ENCODE measurements around the gene MYL6. TPM values are rescaled to one million over a fixed set of nuclear protein-coding genes. Genes with fewer than 3 reads are reported as not detected.
A peak's percentile ranks its signal among the peaks of the same experiment; 100 is the strongest.

MYL6 gene
- total and polyA plus RNA-seq, 9 of the 15 experiments (the other 6 are each of a cell fraction or from before 2014, with no cell fraction given) = 557 to 1,664 (median 958) TPM

DNA sequence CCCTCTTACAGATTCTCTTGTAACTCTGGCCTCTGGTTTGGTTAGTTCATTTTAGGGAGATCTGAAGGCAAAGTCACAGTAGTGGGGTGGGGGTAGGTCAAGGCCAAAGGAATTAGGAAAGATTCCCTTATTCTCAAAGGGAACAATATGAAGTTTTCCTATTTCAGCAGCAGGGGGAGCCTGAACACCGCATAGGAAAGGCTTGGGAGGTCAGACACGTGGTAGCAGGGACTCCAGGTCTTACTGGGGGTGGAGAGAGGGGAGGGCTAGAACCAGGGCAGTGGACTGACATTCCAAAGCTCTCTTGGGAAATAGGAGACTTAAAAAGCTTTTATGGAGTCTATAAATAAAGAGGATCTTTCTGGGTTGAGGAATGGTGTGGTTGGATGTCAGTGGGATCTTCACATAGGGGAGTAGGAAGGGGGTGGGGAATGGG, 38.8 kb upstream of the MYL6 start (continued):
- TF ChIP-seq, protein P1, sequence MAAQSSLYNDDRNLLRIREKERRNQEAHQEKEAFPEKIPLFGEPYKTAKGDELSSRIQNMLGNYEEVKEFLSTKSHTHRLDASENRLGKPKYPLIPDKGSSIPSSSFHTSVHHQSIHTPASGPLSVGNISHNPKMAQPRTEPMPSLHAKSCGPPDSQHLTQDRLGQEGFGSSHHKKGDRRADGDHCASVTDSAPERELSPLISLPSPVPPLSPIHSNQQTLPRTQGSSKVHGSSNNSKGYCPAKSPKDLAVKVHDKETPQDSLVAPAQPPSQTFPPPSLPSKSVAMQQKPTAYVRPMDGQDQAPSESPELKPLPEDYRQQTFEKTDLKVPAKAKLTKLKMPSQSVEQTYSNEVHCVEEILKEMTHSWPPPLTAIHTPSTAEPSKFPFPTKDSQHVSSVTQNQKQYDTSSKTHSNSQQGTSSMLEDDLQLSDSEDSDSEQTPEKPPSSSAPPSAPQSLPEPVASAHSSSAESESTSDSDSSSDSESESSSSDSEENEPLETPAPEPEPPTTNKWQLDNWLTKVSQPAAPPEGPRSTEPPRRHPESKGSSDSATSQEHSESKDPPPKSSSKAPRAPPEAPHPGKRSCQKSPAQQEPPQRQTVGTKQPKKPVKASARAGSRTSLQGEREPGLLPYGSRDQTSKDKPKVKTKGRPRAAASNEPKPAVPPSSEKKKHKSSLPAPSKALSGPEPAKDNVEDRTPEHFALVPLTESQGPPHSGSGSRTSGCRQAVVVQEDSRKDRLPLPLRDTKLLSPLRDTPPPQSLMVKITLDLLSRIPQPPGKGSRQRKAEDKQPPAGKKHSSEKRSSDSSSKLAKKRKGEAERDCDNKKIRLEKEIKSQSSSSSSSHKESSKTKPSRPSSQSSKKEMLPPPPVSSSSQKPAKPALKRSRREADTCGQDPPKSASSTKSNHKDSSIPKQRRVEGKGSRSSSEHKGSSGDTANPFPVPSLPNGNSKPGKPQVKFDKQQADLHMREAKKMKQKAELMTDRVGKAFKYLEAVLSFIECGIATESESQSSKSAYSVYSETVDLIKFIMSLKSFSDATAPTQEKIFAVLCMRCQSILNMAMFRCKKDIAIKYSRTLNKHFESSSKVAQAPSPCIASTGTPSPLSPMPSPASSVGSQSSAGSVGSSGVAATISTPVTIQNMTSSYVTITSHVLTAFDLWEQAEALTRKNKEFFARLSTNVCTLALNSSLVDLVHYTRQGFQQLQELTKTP (IDR thresholded peaks at IDR 0.05; ENCODE audit: low read depth in 1 of 2, partially characterized antibody in 2 of 2) = peak in 1 of 2 experiments; percentile 44
- TF ChIP-seq, protein P2, sequence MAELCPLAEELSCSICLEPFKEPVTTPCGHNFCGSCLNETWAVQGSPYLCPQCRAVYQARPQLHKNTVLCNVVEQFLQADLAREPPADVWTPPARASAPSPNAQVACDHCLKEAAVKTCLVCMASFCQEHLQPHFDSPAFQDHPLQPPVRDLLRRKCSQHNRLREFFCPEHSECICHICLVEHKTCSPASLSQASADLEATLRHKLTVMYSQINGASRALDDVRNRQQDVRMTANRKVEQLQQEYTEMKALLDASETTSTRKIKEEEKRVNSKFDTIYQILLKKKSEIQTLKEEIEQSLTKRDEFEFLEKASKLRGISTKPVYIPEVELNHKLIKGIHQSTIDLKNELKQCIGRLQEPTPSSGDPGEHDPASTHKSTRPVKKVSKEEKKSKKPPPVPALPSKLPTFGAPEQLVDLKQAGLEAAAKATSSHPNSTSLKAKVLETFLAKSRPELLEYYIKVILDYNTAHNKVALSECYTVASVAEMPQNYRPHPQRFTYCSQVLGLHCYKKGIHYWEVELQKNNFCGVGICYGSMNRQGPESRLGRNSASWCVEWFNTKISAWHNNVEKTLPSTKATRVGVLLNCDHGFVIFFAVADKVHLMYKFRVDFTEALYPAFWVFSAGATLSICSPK (IDR thresholded peaks at IDR 0.05; ENCODE audit: borderline replicate concordance) = no peak
- TF ChIP-seq ILK (tag; IDR thresholded peaks at IDR 0.05; ENCODE audit: borderline replicate concordance, low read depth) (no peak), JUND (IDR thresholded peaks at IDR 0.05; ENCODE audit: borderline replicate concordance, low read depth, low read length) (peak; percentile 49; the same call in 1 of the 2 replicates), JUND (tag; IDR thresholded peaks at IDR 0.05; ENCODE audit: borderline replicate concordance, low read depth, low read length) (no peak), NELFE (IDR thresholded peaks at IDR 0.05; ENCODE audit: insufficient read depth, insufficient read length) (no peak), SREBF2 (CRISPR knock-in tag; IDR thresholded peaks at IDR 0.05) (no peak), CCNT2 (IDR thresholded peaks at IDR 0.05; ENCODE audit: borderline replicate concordance, extremely low read depth, insufficient read length, low read depth, low read length) (no peak), TRIM24 (IDR thresholded peaks at IDR 0.05) (no peak), RBM14 (IDR thresholded peaks at IDR 0.05; ENCODE audit: borderline replicate concordance, insufficient read depth, low read depth, low read length) (no peak), ZNF41 (CRISPR knock-in tag; conservative IDR thresholded peaks at IDR 0.05) (no peak)
- TF ChIP-seq, protein P3, sequence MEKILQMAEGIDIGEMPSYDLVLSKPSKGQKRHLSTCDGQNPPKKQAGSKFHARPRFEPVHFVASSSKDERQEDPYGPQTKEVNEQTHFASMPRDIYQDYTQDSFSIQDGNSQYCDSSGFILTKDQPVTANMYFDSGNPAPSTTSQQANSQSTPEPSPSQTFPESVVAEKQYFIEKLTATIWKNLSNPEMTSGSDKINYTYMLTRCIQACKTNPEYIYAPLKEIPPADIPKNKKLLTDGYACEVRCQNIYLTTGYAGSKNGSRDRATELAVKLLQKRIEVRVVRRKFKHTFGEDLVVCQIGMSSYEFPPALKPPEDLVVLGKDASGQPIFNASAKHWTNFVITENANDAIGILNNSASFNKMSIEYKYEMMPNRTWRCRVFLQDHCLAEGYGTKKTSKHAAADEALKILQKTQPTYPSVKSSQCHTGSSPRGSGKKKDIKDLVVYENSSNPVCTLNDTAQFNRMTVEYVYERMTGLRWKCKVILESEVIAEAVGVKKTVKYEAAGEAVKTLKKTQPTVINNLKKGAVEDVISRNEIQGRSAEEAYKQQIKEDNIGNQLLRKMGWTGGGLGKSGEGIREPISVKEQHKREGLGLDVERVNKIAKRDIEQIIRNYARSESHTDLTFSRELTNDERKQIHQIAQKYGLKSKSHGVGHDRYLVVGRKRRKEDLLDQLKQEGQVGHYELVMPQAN (IDR thresholded peaks at IDR 0.05; ENCODE audit: borderline replicate concordance) = 0 out of 2 replicates have a peak, but pooled peaks have one; percentile 49
- TF ChIP-seq, protein P4, sequence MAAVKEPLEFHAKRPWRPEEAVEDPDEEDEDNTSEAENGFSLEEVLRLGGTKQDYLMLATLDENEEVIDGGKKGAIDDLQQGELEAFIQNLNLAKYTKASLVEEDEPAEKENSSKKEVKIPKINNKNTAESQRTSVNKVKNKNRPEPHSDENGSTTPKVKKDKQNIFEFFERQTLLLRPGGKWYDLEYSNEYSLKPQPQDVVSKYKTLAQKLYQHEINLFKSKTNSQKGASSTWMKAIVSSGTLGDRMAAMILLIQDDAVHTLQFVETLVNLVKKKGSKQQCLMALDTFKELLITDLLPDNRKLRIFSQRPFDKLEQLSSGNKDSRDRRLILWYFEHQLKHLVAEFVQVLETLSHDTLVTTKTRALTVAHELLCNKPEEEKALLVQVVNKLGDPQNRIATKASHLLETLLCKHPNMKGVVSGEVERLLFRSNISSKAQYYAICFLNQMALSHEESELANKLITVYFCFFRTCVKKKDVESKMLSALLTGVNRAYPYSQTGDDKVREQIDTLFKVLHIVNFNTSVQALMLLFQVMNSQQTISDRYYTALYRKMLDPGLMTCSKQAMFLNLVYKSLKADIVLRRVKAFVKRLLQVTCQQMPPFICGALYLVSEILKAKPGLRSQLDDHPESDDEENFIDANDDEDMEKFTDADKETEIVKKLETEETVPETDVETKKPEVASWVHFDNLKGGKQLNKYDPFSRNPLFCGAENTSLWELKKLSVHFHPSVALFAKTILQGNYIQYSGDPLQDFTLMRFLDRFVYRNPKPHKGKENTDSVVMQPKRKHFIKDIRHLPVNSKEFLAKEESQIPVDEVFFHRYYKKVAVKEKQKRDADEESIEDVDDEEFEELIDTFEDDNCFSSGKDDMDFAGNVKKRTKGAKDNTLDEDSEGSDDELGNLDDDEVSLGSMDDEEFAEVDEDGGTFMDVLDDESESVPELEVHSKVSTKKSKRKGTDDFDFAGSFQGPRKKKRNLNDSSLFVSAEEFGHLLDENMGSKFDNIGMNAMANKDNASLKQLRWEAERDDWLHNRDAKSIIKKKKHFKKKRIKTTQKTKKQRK (IDR thresholded peaks at IDR 0.05; ENCODE audit: borderline replicate concordance, low read depth, low read length) = no peak
- TF ChIP-seq, protein P5, sequence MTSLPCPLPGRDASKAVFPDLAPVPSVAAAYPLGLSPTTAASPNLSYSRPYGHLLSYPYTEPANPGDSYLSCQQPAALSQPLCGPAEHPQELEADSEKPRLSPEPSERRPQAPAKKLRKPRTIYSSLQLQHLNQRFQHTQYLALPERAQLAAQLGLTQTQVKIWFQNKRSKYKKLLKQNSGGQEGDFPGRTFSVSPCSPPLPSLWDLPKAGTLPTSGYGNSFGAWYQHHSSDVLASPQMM (CRISPR knock-in tag; IDR thresholded peaks at IDR 0.05) = no peak

Data from K562 (cell line).